NCI-H2081 (cell line): ENCODE results near the gene OR2W1.

Experiments
- DNase-seq, 2 experiments: peaks; one replicate each; lab custom pipeline; 2025; lab: John Stamatoyannopoulos, UW

The OR2W1 gene, protein sequence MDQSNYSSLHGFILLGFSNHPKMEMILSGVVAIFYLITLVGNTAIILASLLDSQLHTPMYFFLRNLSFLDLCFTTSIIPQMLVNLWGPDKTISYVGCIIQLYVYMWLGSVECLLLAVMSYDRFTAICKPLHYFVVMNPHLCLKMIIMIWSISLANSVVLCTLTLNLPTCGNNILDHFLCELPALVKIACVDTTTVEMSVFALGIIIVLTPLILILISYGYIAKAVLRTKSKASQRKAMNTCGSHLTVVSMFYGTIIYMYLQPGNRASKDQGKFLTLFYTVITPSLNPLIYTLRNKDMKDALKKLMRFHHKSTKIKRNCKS

DNA sequence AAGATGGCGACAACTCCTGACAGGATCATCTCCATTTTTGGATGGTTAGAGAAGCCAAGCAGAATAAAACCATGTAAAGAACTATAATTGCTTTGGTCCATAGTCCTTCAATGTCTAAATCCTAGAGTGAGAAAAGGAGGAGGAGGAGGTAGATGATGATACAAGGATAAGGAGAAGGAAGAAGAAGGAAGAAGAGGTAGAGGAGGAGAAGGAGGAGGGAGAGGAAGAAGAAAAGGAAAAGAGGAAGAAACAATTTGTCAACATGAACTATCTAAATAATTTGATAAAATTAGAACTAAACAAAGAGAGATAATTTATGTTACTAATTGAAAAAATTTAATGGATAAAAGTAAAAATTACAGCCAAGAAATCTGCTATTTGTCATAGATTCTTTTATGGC is at the start of gene OR2W1:
Gene OR2W1, minus strand, starts transcription at position 101 of the 400 bp plus-strand sequence. Its CDS starts 0 bp downstream, at position 101.
- DNase-seq: no peak

DNA sequence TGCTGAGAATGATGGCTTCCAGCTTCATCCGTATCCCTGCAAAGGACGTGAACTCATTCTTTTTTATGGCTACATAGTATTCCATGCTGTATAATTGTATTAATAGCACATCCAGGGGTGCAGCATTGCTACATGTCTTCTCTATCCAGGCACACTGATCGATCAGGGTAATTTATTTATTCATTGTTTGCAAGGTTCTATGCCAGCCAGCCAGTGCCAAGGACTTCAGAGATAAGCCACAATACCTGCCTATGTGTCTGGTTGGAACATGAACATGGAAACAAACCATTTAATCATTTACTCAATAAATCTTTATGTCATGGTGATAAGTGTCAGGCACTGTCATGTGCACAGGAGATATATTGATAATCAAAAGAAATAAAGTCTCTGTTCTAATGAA is 48.0 kb upstream of the OR2W1 start:
- no peak for DNase-seq

DNA sequence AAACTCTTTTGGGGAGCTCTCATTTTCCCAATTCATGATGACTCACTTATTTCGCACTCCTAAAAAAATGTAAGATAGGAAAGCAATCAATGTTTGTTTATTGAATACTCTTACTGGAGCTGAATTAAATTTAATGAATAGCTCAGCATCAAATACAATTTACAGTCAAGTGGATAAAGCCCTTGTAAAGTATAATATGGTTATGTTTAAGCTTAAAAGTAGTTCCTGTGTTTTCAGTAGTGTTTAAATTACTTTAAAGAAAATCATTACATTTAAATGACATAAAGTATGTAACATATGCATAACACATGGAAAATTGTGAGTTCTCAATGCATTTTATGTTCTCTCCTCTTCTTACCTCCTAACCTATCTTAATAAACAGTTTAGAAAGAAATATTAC is 42.2 kb upstream of the OR2W1 start, which contains the start of gene OR2B3:
Gene OR2B3, minus strand, starts transcription at position 101 of the 400 bp plus-strand sequence. Its CDS starts 65 bp downstream, at position 36.
- no peak for DNase-seq

DNA sequence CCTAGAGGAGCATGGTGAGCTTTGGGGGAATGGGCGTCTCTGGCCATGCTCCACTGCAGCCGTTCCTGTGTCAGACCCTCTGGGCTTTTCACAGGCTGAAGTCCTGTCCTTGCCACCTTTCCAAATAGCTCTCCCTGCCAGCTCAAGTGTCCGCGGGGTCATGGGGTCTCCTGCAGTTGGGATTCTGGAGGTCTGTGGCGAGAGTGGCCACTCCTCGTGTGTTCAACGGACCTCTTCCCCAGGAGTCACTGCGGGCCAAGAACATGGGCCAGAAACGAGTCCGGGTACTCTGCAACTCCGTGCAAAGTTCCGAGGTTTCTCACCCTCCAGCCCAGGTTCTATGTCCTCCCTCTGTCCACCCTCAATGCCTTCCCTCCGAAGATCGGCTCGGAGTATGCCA is 37.5 kb upstream of the OR2W1 start:
- no peak for DNase-seq

DNA sequence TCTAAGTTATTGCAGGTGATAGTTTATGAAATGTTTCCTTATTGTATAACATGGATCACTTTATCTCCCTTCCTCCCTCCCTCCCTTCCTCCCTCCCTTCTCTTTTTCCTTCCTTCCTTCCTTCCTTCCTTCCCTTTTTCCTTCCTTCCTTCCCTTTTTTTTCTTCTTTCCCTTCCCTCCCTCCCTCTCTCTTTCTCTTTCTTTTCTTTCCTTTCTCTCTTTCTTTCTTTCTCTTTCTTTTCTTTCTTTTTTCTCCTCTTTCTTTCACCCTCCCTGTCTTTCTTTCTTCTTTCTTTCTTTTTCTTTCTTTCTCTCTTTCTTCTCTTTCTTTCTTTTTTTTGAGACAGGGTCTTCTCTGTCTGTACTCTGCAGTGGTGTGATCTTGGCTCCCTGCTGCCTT is 36.3 kb upstream of the OR2W1 start:
- DNase-seq: no peak

DNA sequence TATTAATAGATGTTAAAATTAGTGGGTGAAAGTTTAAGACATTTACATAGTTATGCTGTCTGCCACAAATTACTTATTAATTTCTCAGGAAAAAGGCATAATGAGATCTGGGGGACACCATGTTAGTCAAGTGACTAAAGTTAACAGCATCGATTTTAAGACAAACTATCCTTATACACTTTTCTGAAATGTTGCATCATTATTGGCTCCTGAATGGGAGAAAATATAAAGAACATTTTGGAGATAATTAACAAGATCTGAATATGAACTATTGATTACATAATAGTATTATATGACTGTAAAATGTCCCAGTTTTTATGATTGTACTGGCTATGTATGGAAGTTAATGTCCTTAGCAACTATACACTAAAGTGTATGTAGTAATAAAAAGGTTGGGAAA is 34.2 kb upstream of the OR2W1 start:
- no peak for DNase-seq

DNA sequence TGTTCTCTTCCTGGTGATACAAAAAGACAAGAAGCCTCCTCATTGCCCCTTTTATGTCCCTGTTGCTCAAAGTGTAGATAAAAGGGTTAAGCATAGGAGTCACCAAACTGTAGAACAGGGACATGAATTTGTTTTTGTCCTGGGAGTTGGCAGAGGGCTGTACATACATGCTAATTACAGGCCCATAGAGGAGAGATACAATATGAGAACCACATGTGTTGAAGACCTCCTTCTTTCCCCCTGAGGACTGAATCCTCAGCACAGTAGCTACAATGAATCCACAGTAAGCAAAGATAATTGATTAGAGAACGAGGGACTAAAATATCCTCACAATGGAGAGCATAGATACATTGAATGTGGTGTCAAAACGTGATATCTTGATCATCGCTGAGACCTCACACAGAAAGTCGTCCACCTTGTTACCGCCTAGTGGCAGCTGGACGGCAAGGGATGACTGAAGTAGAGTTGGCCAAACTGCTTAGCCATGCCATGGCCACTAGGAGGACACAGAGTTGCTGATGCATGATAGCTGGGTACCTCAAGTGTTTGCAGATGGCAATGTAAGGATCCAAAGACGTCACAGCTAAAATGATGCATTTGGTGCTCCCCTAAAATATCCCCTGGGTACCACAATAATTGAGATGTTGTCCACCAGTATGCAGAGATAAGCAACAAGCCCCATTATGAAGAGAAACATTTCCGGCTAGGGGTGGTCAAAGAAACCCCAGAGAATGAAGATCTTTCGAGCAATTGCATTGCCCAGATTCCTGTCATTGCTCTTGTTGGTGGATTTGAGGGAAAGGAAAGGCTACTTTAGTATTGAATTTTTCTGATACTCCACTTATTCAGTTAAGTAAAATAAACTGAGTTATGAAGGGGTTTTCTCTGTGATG is 27.1 kb upstream of the OR2W1 start:
- peak in 1 of 2 experiments; percentile 14 for DNase-seq

DNA sequence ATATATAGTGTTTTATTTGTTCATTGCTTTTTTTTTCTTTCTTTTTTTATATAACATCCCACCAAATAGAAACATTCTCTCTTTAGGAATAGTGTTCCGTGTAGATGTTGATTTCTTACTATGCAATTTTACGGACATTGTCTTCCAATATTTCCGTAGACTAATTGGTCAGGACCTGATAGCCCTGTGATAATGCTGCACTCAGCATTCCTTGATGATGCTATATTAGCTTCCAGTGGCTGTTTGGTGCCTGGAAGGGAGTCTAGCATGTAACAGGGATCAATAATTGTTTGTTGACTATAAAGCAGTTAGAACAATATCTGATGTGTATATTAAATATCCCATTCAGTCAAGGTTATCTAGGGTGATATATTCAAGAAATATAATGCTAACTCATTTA is 6.7 kb upstream of the OR2W1 start:
- no peak for DNase-seq

DNA sequence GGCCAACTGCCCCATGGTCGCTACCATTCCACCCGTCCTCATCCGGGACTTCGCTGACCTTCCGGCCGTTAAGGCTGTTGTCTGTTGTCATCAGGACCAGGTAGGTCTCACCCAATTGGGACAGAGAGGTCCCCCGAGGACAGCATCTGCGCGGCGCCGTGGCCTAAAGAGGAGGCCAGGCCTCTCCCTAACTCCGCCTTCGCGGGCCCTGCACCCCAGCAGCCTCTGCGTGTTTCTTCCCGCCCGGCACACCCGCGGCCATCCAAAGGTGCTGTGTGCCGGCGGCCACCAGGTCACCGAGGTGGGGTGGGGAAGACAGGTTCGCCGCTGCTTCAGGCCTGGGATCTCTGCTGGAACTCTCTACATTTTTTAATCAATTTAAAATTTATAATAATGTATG is 9.0 kb downstream of the OR2W1 start:
- DNase-seq: no peak

DNA sequence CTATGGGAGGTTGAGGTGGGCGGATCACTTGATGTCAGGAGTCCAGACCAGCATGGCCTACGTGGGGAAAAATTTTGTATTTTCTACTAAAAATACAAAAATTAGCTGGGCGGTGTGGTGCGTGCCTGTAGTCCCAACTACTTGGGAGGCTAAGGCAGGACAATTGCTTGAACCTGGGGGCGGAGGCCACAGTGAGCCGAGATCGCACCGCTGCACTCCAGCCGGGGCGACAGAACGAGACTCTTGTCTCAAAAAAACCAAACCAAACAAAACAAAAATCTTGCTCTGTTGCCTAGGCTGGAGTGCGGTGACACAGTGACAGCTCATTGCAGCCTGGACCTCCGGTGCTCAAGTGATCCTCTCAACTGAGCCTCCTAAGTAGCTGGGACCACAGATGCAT is 16.2 kb downstream of the OR2W1 start:
- DNase-seq: no peak

DNA sequence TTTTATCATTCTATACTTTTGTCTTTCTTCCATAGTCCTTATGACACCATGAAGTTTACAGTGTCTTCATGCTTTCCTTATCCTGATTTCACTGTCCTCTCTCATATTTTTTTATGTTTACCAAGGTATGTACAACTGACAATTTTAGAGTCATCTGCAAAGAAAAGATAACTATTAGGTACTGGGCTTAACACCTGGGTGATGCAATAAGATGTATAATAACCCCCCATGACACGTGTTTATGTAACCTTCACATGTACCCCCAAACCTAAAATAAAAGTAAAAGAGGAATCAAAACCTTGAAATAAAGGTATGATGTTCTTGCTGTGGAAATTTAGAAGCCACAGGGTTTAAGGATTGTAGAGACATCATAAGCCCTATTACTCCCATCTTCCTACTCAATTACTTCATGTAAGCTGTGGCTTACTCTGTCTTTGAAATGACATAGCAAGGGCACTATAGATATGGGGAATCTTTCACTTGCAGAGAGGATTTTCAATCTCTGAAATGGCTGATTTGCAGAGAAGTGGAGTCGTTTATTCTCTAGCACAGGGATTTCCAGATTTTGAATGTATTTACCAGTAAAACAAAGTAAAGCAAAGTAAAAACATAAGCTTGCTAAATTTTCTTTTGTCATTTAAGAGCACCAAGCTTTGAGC is 18.9 kb downstream of the OR2W1 start:
- DNase-seq: no peak

DNA sequence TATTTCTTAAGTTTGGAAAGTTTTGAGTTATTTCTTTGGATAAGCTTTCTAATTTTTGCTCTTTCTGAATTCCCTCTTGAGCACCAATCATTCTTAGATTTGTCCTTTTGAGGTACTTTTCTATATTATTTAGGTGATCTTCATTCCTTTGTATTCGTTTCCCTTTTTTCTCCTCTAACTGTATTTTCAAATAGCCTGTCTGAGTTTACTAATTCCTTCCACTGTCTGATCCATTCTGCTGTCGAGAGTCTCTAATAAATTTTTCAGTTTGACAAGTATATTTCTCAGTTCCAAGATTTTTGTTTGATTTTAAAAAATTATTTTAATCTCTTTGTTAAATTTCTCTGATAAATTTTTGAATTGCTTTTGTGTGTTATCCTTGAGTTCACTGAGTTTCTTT is 23.5 kb downstream of the OR2W1 start:
- DNase-seq: no peak

DNA sequence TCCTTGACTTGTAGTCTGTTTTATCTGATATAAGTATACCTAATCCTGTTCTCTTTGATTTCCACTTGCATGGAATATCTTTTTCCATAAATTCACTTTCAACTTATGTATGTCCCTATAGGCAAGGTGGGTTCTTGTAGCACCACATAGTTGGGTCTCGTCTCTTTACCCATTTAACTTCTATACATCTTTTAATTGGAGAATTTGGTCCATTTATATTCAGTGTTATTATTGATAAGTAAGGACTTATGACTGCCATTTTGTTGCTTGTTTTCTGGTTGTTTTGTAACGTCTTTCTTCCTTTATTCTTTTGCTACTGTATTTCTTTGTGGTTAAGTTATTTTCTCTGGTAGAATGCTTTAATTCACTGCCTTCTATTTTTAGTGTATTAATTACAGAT is 25.3 kb downstream of the OR2W1 start:
- DNase-seq: no peak

DNA sequence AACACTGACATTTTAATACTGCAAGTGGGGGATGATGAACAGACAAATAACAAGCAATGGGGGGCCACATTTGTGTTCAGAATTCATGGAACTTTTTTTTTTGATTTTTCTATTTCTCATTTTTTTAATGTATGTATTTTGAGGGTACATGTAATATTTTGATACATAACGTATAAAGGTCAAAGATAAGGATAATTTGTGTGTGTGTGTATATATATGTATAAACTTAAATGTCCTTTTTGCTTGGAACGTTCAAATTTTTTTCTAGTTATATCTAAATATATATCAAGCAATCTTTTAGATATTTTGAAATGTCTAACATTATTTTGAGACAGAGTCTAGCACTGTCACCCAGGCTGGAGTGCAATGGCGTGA is 27.6 kb downstream of the OR2W1 start:
- no peak for DNase-seq

DNA sequence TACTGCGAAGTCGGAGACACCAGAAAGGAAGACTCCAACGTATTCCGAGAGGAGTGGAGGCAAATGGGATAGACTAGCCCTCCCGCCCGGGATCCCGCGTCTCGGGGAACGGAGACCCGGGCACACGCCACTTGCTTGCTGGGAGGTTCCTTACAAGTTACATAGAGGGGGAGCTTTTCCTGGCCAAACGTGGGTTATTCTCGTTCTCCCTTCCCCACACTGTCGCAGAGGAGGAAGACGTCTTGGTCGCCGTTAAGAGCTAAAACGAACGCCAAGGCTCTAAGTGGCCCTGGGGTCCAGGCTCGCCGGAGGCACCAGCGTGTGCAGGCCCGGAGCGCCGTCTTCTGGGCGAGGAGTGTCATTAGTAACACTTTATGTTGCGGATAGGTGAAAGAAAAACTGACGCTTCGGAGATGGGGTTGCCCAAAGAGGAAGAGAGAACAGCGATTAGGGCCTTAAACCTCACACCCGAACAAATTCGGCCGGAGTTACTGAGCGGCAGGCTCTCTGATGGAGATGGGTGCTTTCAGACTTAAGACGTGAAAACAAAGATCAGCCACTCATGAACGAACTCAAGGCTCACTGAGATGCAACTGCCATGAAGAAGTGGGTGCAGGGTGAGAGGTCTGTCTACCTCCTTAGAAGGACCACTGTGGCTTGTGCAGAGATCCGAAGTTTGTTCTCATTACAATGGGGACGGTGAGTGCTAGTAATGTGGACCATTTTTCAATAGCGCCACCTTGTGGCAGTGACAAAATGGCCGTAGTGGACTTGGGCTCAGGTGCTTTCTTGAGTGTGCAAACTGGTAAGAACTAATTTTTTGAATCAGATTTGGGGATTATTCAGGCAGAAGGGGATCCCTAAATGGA is 28.2 kb downstream of the OR2W1 start:
- DNase-seq: peak; percentile 52 to 75

DNA sequence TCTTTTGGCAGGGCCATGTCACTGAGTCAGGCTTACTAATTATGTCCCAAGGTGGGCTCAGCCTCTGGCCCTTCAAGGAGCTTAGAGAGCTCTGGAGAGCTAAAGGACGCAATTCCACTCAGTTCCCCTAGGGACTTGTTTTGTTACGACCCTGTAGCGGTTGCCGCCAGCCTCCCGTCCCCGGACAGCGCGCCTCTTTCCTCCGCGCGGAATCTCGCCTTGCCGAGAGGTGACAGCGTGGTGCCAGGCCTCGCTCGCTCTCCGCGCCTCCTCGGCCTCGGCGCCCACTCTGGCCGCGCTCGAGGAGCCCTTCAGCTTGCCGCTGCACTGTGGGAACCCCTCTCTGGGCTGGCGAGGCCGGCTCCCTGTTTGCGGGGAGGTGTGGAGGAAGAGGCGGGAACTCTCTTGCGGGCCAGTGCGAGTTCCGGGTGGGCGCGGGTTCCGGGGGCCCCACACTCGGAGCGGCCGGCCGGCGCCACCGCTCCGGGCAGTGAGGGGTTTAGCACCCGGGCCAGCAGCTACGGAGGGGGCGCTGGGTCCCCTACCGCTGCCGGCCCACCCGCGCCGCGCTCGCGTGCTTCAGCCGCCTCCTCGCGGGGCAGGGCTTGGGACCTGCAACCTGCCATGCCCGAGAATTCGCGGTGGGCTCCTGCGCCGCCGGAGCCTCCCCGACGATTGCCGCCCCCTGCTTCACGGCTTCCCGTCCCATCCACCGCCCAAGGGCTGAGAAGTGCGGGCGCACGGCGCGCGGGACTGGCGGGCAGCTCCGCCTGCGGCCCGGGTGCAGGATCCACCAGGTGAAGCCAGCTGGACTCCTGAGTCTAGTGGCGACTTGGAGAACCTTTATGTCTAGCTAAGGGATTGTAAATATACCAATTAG is 30.0 kb downstream of the OR2W1 start:
- no peak for DNase-seq

DNA sequence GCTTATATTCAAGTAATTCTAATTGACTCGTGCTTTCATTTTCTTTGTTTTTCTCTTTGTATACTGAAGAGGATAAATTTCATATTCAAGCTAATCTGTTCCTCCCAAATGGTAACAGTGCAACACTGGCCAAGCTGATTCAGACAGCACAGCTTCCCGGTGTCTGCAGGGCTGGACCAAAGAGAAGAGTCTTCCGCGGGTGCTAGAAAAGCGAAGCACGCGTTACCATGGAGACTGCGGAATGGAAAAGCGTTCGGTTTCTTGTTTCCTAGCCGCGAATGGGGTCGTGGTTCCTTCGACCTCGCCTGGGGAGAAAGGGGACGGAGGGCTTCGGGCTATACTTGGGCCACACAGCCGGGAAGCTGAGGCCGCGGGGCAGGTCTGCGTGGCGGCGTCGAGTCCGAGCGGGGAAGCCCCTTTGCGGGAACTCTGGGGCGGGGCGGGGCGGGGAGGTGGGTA is 33.7 kb downstream of the OR2W1 start:
- DNase-seq: peak in 1 of 2 experiments; percentile 34

DNA sequence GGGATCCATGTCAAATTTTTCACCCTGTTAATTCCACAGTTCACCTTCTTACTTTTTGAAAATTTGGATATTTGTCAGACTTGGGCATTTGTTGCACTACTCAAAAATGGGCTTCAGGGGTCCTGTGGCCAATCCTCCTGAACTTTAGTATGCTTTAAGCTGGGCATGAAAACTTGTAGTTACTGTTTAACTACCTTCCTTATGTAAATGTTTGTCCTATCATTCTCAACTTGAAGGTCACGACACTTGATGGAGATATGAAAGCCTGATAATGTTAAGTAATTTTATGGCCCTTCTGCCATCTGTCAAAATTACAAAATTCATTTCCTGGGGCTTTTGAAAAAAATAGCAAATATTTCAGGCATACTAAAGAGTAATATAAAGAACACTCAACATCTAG is 35.6 kb downstream of the OR2W1 start:
- no peak for DNase-seq

DNA sequence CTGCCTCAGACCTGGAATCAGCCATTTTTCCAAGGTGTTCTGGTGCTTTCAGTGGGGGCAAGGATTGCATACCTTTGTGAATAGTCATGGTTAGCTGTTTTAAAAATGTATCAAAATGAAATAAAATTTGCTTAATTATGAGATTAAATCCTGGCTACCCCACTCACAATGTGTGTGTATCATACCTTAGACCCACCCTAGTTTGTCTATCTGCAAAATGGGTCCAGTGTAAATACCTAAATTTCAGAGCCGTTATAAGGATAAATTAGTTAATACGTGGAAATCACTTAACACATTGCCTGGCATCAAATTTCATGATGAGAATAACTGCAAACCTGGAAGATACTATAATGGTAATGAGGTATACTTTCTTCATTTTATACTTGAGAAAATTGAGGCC is 36.9 kb downstream of the OR2W1 start:
- no peak for DNase-seq

DNA sequence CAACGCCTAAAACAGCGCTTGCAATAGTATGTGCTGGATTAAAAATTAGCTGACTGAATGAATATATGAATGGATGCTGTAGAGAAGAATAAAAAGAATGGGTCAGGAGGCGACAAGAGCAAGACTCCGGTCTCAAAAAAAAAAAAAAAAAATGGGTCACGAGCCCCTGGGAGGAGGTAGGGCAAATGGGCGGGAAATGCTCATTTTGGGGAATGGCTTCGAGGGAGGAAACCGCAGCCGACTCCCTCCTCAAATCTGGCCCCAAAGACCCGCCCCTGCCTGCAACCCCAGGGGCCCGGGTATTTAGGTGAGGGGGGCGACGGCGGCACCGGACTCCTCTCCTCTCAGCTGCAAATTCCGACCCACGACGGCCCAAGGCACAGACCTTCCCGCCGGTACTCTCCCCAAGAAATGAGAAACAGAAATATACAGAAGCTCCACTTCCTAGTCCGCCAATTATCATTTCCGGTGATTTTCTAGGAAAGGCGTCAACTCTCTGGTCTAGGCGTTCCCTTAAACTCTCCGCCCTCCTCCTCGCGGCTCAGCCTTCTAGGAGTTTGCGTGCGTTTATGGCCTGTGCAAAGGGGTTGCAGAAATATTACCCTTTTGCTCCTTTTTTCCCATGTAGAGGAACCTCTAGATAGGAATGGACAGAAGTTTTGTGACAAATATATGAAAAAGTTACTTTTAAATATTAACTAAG is 39.6 kb downstream of the OR2W1 start, which contains the start of gene ZNF311:
Gene ZNF311, minus strand, starts transcription at position 133 of the 703 bp plus-strand sequence. CDS start 1,361 bp downstream, outside the sequence.
- no peak for DNase-seq
